K562 (cell line): ENCODE results near the gene FNDC1. TPM values are rescaled to one million over a fixed set of nuclear protein-coding genes. Genes with fewer than 3 reads are reported as not detected.

Experiments
- ATAC-seq: fragments of 200-7000 bp; cut with Tn5 transposase; 3 replicates; pipeline ENCODE4 v1.9.1; 2020; ENCODE audit warnings: moderate library complexity
- BruUV-seq: library from RNA; stranded (reverse); fragments of 400-500 nt; replicated peaks from 2 replicates; lab custom pipeline; 2021; lab: Mats Ljungman, UMichigan
- CTCF ChIA-PET: fragments of 300-600 bp; formaldehyde crosslinking; extraction: SDS; loops from one replicate; lab custom pipeline; 2021; ENCODE audit warnings: low intra/inter-chr PET ratio; lab: Yijun Ruan, JAX
- POLR2A ChIA-PET: fragments of 300-600, 350-650 bp; sonication (Branson Sonifier 250); formaldehyde crosslinking; extraction: SDS; loops from one replicate; lab custom pipeline; 2021; ENCODE audit warnings: antibody characterized with exemption, inconsistent platforms; lab: Yijun Ruan, JAX
- DNase-seq, 4 experiments: peaks; one replicate each; pipeline versions ENCODE4 v3.0.0 to v3.0.0-alpha.2; 2011 to 2018; ENCODE audit warnings: low spot score in 3 of 4, mixed read lengths in 3 of 4; ENCODE audit errors: extremely low read depth in 1 of 4
- FAIRE-seq: peaks from 2 replicates; lab custom pipeline; 2011; peaks lifted over from hg19 to GRCh38; lab: Jason Lieb, UNC
- H2AFZ ChIP-seq: 2 replicates; pipeline ENCODE4 v1.6.0; 2011; ENCODE audit warnings: low read depth, low read length, control low read depth, inconsistent platforms
- H3K27ac ChIP-seq: fragments of 200-600 bp; 3 replicates; pipeline ENCODE4 v1.8.0; 2011; ENCODE audit warnings: low read depth, mild to moderate bottlenecking, control low read depth, inconsistent platforms, low read length, moderate library complexity, mixed read lengths; ENCODE audit errors: extremely low read depth
- H3K27me3 ChIP-seq, 2 experiments: fragments of 300-600 bp in 1 of 2; 2 replicates in 1 of 2; 3 replicates in 1 of 2; pipeline versions ENCODE4 v1.6.0 to v1.8.0; 2011; ENCODE audit warnings: inconsistent platforms in 2 of 2, low read length in 2 of 2, mild to moderate bottlenecking in 1 of 2, mixed read lengths in 1 of 2, moderate library complexity in 1 of 2; ENCODE audit not compliant: control insufficient read depth in 2 of 2, insufficient read depth in 2 of 2
- H3K36me3 ChIP-seq: fragments of 300-600 bp; 3 replicates; pipeline ENCODE4 v1.8.0; 2011; ENCODE audit warnings: mild to moderate bottlenecking, low read length, inconsistent platforms; ENCODE audit not compliant: control insufficient read depth, insufficient read depth
- H3K4me1 ChIP-seq, 2 experiments: fragments of 200-600 bp in 1 of 2; replicated peaks in 1 of 2; 2 replicates in 1 of 2; 3 replicates in 1 of 2; pipeline versions ENCODE4 v1.5.1 to v1.8.0; 2011; ENCODE audit warnings: inconsistent platforms in 2 of 2, low read length in 2 of 2, mild to moderate bottlenecking in 1 of 2, mixed read lengths in 1 of 2, moderate library complexity in 1 of 2; ENCODE audit not compliant: control insufficient read depth in 2 of 2, insufficient read depth in 2 of 2
- H3K4me2 ChIP-seq: 2 replicates; pipeline ENCODE4 v1.6.1; 2011; ENCODE audit warnings: low read length, control low read depth, inconsistent platforms, mixed read lengths; ENCODE audit not compliant: insufficient read depth
- H3K4me3 ChIP-seq: fragments of 200-600 bp; sonication (generic), shearing (Covaris generic); 2 replicates; pipeline ENCODE4 v1.5.1; 2016; ENCODE audit warnings: control low read depth, inconsistent platforms
- H3K79me2 ChIP-seq: fragments of 200-600 bp; 3 replicates; pipeline ENCODE4 v1.8.0; 2011; ENCODE audit warnings: low read length, inconsistent platforms; ENCODE audit not compliant: control insufficient read depth, insufficient read depth
- H3K9ac ChIP-seq, 2 experiments: 2 replicates each; pipeline versions ENCODE4 v1.6.0 to v1.6.1; 2011; ENCODE audit warnings: low read depth in 2 of 2, low read length in 2 of 2, control low read depth in 1 of 2, inconsistent platforms in 1 of 2, mild to moderate bottlenecking in 1 of 2, mixed read lengths in 1 of 2; ENCODE audit not compliant: insufficient read depth in 1 of 2
- H3K9me1 ChIP-seq: one replicate; pipeline ENCODE4 v1.6.0; 2011; ENCODE audit warnings: inconsistent platforms, mild to moderate bottlenecking, low read length, moderate library complexity; ENCODE audit not compliant: control insufficient read depth, insufficient read depth
- H3K9me3 ChIP-seq: replicated peaks from 2 replicates; pipeline ENCODE4 v1.5.1; 2011; ENCODE audit warnings: low read depth, low read length, inconsistent platforms; ENCODE audit not compliant: control insufficient read depth, insufficient read depth
- H4K20me1 ChIP-seq: replicated peaks from 2 replicates; pipeline ENCODE4 v1.6.1; 2011; ENCODE audit warnings: low read length, inconsistent platforms, mixed read lengths; ENCODE audit not compliant: control insufficient read depth, insufficient read depth
- ARHGAP35 ChIP-seq: fragments of 450-650 bp; IDR thresholded peaks from 2 replicates; pipeline ENCODE4 v1.6.1; 2018; ENCODE audit not compliant: partially characterized antibody
- KLF1 ChIP-seq: fragments of 450-650 bp; IDR thresholded peaks from 2 replicates; pipeline ENCODE4 v1.6.1; 2016; ENCODE audit warnings: missing genetic modification characterization, missing compliant biosample characterization
- STAT5B ChIP-seq: fragments of 250-450 bp; sonication (Bioruptor Pico); IDR thresholded peaks from 2 replicates; pipeline ENCODE4 v1.8.0; 2021; ENCODE audit warnings: mild to moderate bottlenecking, inconsistent platforms
- ZNF436 ChIP-seq: fragments of 250-450, 450-650 bp; sonication (Bioruptor Pico); formaldehyde crosslinking; IDR thresholded peaks from 2 replicates; pipeline ENCODE4 v1.7.0; 2020; ENCODE audit warnings: mild to moderate bottlenecking
- ZNF584 ChIP-seq: fragments of 200-800 bp; sonication (Bioruptor generic); IDR thresholded peaks from 2 replicates; pipeline ENCODE4 v1.6.1; 2016; ENCODE audit warnings: low read depth, mild to moderate bottlenecking, missing genetic modification characterization, missing compliant biosample characterization
- WGBS: fragments of 100-300 bp; shearing (Covaris generic); methylation state at CpG from one replicate; pipeline ENCODE4 v1.1.6; 2016; ENCODE audit warnings: low coverage, mixed read lengths; ENCODE audit not compliant: insufficient coverage; ENCODE audit errors: missing lambda C conversion rate; 5-methylcytosine and 5-hydroxymethylcytosine counted together
- in situ Hi-C: fragments of 300-500 bp; cut with MboI; formaldehyde crosslinking; loops from 4 replicates; pipeline ENCODE4 v1.15.0; 2018; ENCODE audit warnings: inconsistent platforms, mixed read lengths
- intact Hi-C: fragments of 100-400 bp; cut with micrococcal nuclease; formaldehyde crosslinking; loops from 2 replicates; pipeline ENCODE4 v1.14.2; 2022
- polyA plus RNA-seq, 8 experiments: library from polyadenylated mRNA; depleted of rRNA in 4 of 8; stranded (reverse) in 5 of 8; unstranded in 3 of 8; fragments of >200 nt; fragmentation: Nextera tagmentation in 2 of 8; fragmentation: Illumina TruSeq in 1 of 8; extraction: Ambion mirVana in 2 of 8; extraction: Trizol in 1 of 8; gene quantifications; 2 replicates each; pipeline versions ENCODE4 v1.2.1 to v1.2.3, GENCODE V29; 2011 to 2014; ENCODE audit warnings: inconsistent platforms in 1 of 8, missing spikeins in 1 of 8
- total RNA-seq, 7 experiments: library from RNA; depleted of rRNA in 6 of 7; stranded (reverse); fragments of >200 nt in 6 of 7; fragmentation: Illumina TruSeq in 2 of 7; extraction: Trizol in 2 of 7; gene quantifications; 2 replicates each; pipeline versions ENCODE4 v1.2.1 to v1.2.3, GENCODE V29; 2011 to 2021; ENCODE audit warnings: low replicate concordance in 1 of 7
- TF ChIP-seq, protein P1 (sequence below): conservative IDR thresholded peaks from 2 replicates; pipeline ENCODE4 v1.6.1; 2011; ENCODE audit warnings: low read depth, mild to moderate bottlenecking, low read length; ENCODE audit not compliant: control insufficient read depth

Gene FNDC1
- total and polyA plus RNA-seq, 9 of the 15 experiments (the other 6 are each of a cell fraction or from before 2014, with no cell fraction given) = not detected

DNA sequence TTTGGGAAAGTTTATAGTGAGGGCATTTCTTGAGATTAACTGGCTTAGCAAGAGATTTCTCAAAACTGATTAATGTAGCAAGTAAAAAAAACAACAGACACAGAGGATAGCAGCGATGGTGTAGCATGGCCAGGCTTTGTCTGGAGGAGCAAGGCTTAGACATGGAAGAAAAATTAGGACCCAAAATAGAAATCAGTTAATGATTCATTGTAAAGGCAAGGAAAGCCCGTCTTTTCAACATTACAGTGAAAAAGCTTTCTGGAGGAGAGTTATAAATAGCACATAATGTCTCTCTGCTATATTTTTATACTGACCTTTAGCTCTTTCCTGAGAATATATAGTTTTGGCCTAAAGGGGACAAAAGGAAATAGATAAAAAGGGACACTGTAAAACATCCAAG lies 45.1 kb downstream of the FNDC1 start:
- ChIA-PET CTCF (no interaction called here), POLR2A (interaction anchor here (0.6 to 1.5 kb wide), 2 partner anchors 25 to 415 kb away, joined by 3 to 4 read pairs; no protein-coding TSS in a partner anchor)
- intact Hi-C loops = no loop called here
- H3K4me2 ChIP-seq = no peak overlapping the region
- H3K4me1 ChIP-seq = no peaks in the 10 kb centered on the region
- FAIRE-seq = no peak
- H2AFZ ChIP-seq = no peak overlapping the region
- 0% methylated on average over 2 of the region's 2 CpGs for WGBS
- no peaks in the 10 kb centered on the region for H3K9me3 ChIP-seq
- TF ChIP-seq STAT5B (no peak), KLF1 (tag) (no peak), ARHGAP35 (no peak), ZNF436 (CRISPR knock-in tag) (no peak), ZNF584 (no peak)
- TF ChIP-seq, protein P1, sequence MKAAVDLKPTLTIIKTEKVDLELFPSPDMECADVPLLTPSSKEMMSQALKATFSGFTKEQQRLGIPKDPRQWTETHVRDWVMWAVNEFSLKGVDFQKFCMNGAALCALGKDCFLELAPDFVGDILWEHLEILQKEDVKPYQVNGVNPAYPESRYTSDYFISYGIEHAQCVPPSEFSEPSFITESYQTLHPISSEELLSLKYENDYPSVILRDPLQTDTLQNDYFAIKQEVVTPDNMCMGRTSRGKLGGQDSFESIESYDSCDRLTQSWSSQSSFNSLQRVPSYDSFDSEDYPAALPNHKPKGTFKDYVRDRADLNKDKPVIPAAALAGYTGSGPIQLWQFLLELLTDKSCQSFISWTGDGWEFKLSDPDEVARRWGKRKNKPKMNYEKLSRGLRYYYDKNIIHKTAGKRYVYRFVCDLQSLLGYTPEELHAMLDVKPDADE = no peak
- ATAC-seq = no peak
- H3K27ac ChIP-seq = no peak overlapping the region
- no peak for DNase-seq
- BruUV-seq = no TSS peak
- H3K27me3 ChIP-seq = peaks cover 26 to 71% of the 10 kb centered on the region in 2 experiments; a peak in 4 of 5 replicates
- in situ Hi-C loops = no loop called here
- no peaks in the 10 kb centered on the region for H3K79me2 ChIP-seq
- H4K20me1 ChIP-seq = no peaks in the 10 kb centered on the region
- H3K9ac ChIP-seq = no peak overlapping the region
- H3K4me3 ChIP-seq = no peak overlapping the region
- H3K9me1 ChIP-seq = no peaks in the 10 kb centered on the region
- no peaks in the 10 kb centered on the region for H3K36me3 ChIP-seq
